ENCODE results near the gene SERPINA10.

DNA sequence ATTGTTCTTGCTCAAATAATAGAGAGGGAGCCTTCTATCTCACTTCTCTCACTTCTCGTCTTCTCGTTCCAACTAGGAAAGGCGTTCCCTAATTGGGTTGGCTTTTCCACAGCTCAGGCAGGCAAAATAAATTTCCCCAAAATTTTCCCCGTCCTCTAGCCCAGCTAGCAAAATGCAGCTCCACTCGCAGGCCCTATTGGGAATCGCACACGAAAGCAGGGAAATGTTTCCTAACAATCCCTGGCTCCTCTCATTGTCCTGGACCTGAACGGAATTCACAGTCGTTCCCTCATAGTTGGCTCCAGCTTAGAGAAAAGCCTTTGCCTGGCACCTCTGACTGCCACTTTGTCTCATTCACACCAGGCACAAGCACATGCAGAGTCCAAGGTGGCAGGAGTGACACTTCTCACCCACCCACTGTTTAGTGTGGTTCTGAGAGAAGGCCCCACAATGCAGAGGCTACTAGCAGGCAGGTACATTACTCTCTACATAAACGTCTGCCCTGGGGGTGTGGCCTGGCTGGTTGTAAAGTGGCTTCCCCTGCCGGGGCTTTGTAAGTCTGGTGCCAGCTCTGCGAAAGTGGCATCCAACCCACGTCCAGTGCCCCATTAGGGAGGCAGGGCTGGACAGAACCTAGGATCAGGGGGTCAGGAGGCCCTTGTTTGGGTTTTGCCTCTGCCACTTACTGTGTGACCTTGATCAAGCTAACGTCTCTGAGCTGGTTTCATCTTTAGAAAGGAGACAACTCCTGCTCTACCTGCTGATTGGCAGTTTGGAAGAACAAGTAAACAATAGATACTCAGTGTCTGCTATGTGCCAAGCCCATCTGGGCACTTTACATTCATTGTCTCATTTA is 4.2 kb downstream of the SERPINA10 start:
- TF ChIP-seq POLR2A (IDR thresholded peaks at IDR 0.05; ENCODE audit: low read depth, low read length): no peak
- TF ChIP-seq, protein P1, sequence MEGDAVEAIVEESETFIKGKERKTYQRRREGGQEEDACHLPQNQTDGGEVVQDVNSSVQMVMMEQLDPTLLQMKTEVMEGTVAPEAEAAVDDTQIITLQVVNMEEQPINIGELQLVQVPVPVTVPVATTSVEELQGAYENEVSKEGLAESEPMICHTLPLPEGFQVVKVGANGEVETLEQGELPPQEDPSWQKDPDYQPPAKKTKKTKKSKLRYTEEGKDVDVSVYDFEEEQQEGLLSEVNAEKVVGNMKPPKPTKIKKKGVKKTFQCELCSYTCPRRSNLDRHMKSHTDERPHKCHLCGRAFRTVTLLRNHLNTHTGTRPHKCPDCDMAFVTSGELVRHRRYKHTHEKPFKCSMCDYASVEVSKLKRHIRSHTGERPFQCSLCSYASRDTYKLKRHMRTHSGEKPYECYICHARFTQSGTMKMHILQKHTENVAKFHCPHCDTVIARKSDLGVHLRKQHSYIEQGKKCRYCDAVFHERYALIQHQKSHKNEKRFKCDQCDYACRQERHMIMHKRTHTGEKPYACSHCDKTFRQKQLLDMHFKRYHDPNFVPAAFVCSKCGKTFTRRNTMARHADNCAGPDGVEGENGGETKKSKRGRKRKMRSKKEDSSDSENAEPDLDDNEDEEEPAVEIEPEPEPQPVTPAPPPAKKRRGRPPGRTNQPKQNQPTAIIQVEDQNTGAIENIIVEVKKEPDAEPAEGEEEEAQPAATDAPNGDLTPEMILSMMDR (IDR thresholded peaks at IDR 0.05; ENCODE audit: extremely low read depth in 1 of 2, insufficient read depth in 1 of 2, low read depth in 1 of 2, low read length in 2 of 2): no peak

Data from endothelial cell of umbilical vein (primary cell).